ENCODE data around the gene HBA2. TPM values are rescaled to one million over a fixed set of nuclear protein-coding genes. Genes with fewer than 3 reads are reported as not detected.
A peak's percentile ranks its signal among the peaks of the same experiment; 100 is the strongest.

HBA2 gene
- total and polyA plus RNA-seq, 2 donors from 2014 or later: 11.1 to 33.9 TPM

GRCh38 chr16:138049-138417 is 34.6 kb upstream of the HBA2 start:
- intact Hi-C loops (cut with DNase I): no loop called here
- Histone ChIP-seq H3K27me3 (ENCODE audit: control insufficient read depth, insufficient read depth, low read length) (no peaks in the 10 kb centered on the region), H3K27ac (ENCODE audit: low read depth in 2 of 2, low read length in 2 of 2) (no peak overlapping the region), H3K9ac (ENCODE audit: low read length in 3 of 3) (peak overlapping the region in 2 of 3 donors; percentile 67 to 80), H3K4me1 (ENCODE audit: control insufficient read depth in 2 of 3, insufficient read depth in 2 of 3, low read depth in 1 of 3, low read length in 3 of 3) (peaks cover 0 to 2% (median 0%) of the 10 kb centered on the region in 3 donors), H3K4me3 (ENCODE audit: low read length in 3 of 3) (peak overlapping the region; percentile 61 to 64 (median 63)), H3K9me3 (ENCODE audit: control insufficient read depth in 2 of 3, insufficient read depth in 1 of 3, low read length in 3 of 3) (no peaks in the 10 kb centered on the region), H3K36me3 (ENCODE audit: control insufficient read depth in 2 of 3, insufficient read depth in 3 of 3, low read length in 3 of 3) (no peaks in the 10 kb centered on the region)
- FAIRE-seq (no peak), DNase-seq (peak; percentile 25 to 78 (median 44))
- no peak for TF ChIP-seq CTCF (IDR thresholded peaks at IDR 0.05; ENCODE audit: borderline replicate concordance, extremely low read depth, insufficient read depth)

GRCh38 chr16:140175-140857 is 32.4 kb upstream of the HBA2 start:
- Histone ChIP-seq H3K27me3 (ENCODE audit: control insufficient read depth, insufficient read depth, low read length) (no peaks in the 10 kb centered on the region), H3K4me1 (ENCODE audit: control insufficient read depth in 2 of 3, insufficient read depth in 2 of 3, low read depth in 1 of 3, low read length in 3 of 3) (peaks cover 0 to 2% (median 0%) of the 10 kb centered on the region in 3 donors), H3K27ac (ENCODE audit: low read depth in 2 of 2, low read length in 2 of 2) (no peak overlapping the region), H3K9me3 (ENCODE audit: control insufficient read depth in 2 of 3, insufficient read depth in 1 of 3, low read length in 3 of 3) (no peaks in the 10 kb centered on the region), H3K4me3 (ENCODE audit: low read length in 3 of 3) (no peak overlapping the region), H3K9ac (ENCODE audit: low read length in 3 of 3) (no peak overlapping the region), H3K36me3 (ENCODE audit: control insufficient read depth in 2 of 3, insufficient read depth in 3 of 3, low read length in 3 of 3) (no peaks in the 10 kb centered on the region)
- no peak for TF ChIP-seq CTCF (IDR thresholded peaks at IDR 0.05; ENCODE audit: borderline replicate concordance, extremely low read depth, insufficient read depth)
- intact Hi-C loops (cut with DNase I): no loop called here
- FAIRE-seq: no peak
- no peak for DNase-seq

- Histone ChIP-seq H3K4me1 (ENCODE audit: control insufficient read depth in 2 of 3, insufficient read depth in 2 of 3, low read depth in 1 of 3, low read length in 3 of 3) (no peaks in the 10 kb centered on the region), H3K9me3 (ENCODE audit: control insufficient read depth in 2 of 3, insufficient read depth in 1 of 3, low read length in 3 of 3) (no peaks in the 10 kb centered on the region), H3K36me3 (ENCODE audit: control insufficient read depth in 2 of 3, insufficient read depth in 3 of 3, low read length in 3 of 3) (no peaks in the 10 kb centered on the region), H3K4me3 (ENCODE audit: low read length in 3 of 3) (no peak overlapping the region), H3K9ac (ENCODE audit: low read length in 3 of 3) (no peak overlapping the region), H3K27me3 (ENCODE audit: control insufficient read depth, insufficient read depth, low read length) (no peaks in the 10 kb centered on the region), H3K27ac (ENCODE audit: low read depth in 2 of 2, low read length in 2 of 2) (no peak overlapping the region)
- intact Hi-C loops (cut with DNase I): no loop called here
- no peak for TF ChIP-seq CTCF (IDR thresholded peaks at IDR 0.05; ENCODE audit: borderline replicate concordance, extremely low read depth, insufficient read depth)
- FAIRE-seq (no peak), DNase-seq (no peak)
Measured at GRCh38 chr16:142405-142967, 30.2 kb upstream of the HBA2 start.

Data from kidney (tissue), 14 donors.